Measurements from ENCODE around the gene SPEF1. TPM values are rescaled to one million over a fixed set of nuclear protein-coding genes. Genes with fewer than 3 reads are reported as not detected.

The SPEF1 gene
- total and polyA plus RNA-seq, 12 donors, result 0.07 to 0.47 (median 0.23) TPM; not detected in 4

DNA sequence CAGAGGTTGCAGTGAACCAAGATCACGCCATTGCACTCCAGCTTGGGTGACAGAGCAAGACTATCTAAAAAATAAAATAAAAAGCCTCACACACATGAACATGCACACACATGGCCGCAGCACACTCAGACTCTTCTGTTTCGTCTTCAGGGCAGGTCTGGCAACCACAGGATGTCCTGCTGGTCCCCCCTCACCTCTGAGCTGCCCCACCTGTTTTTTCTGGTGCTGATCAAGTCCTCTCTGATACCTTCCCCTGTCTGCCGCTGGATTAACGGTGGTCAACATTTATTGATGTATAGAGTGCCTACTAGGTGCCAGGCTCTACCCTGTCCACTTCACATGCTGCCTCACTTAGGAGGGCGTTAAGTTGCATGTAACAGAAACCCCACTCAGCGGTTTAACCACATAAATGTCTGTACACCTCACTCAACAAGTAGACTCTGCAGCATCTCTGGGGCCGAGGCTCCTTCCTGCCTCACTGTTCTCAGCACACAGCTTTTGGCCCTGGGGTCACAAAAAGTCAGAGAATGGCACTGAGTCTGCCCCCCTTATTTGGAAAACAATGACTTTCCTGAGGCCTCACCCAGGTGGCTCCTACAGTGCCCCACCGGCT lies 34.6 kb upstream of the SPEF1 start:
- ATAC-seq, result no peak
- Histone ChIP-seq H3K9me3 (no peaks in the 10 kb centered on the region), H3K36me3 (no peaks in the 10 kb centered on the region), H3K27me3 (no peaks in the 10 kb centered on the region), H3K4me3 (no peak overlapping the region), H3K4me1 (peaks cover 3 to 60% (median 42%) of the 10 kb centered on the region in 9 donors), H3K27ac (peak overlapping the region in 1 of 10 donors; percentile 33)
- no peak for DNase-seq
- TF ChIP-seq CTCF (IDR thresholded peaks at IDR 0.05), result no peak
- intact Hi-C loops (cut with DNase I), result loop anchor here in 1 of 10 donors (2.0 kb wide), 1 partner anchor 21 kb away; no protein-coding TSS in a partner anchor
- WGBS, 2 donors, result 79 to 80% methylated on average over 9 of the region's 9 CpGs

- no peaks in the 10 kb centered on the region for H3K9me3 ChIP-seq
- H3K27me3 ChIP-seq, result no peaks in the 10 kb centered on the region
- no peaks in the 10 kb centered on the region for H3K36me3 ChIP-seq
- TF ChIP-seq CTCF (IDR thresholded peaks at IDR 0.05), result no peak
- ATAC-seq (no peak), DNase-seq (no peak)
- peaks cover 3 to 66% (median 46%) of the 10 kb centered on the region in 9 donors for H3K4me1 ChIP-seq
- WGBS, 2 donors, result 87 to 91% methylated on average over 7 of the region's 7 CpGs
- intact Hi-C loops (cut with DNase I), result no loop called here
- peak overlapping the region in 1 of 10 donors; percentile 33 for H3K27ac ChIP-seq
- no peak overlapping the region for H3K4me3 ChIP-seq
These were observed 33.8 kb upstream of the SPEF1 start for GRCh38 chr20:3814928-3815495.

DNA sequence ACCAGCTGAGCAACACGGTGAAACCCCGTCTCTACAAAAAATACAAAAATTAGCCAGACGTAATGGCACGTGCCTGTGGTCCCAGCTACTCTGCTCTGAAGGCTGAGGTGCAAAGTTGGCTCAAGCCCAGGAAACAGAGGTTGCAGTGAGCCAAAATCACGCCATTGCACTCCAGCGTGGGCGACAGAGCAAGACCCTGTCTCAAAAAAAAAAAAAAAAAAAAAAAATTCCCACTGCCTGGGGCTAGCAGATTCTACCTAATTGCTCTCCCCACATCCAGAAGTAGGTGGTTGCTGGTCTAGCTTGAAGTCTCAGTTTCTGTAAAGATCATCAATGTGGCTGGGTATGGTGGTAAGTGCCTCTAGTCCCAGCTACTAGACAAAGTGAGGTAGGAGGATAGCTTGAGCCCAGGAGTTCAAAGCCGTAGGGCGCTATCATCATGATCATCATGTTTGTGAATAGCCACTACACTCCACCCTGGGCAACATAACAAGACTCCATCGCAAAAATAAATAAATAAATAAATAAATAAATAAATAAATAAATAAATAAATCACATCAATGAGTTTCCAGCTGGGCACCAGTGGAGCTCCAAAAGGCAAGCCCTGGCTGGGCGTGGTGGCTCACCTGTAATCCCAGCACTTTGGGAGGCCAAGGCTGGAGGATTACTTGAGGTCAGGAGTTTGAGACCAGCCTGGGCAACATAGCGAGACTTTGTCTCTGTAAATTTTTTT lies 32.8 kb upstream of the SPEF1 start:
- TF ChIP-seq CTCF (IDR thresholded peaks at IDR 0.05), result no peak
- no peak for DNase-seq
- H3K27ac ChIP-seq, result peak overlapping the region in 2 of 10 donors; percentile 93 to 95
- H3K9me3 ChIP-seq, result no peaks in the 10 kb centered on the region
- no peak for ATAC-seq
- no peak overlapping the region for H3K4me3 ChIP-seq
- 89 to 93% methylated on average over 12 of the region's 12 CpGs for WGBS, 2 donors
- H3K4me1 ChIP-seq, result peaks cover 3 to 63% (median 42%) of the 10 kb centered on the region in 9 donors
- intact Hi-C loops (cut with DNase I), result no loop called here
- H3K36me3 ChIP-seq, result no peaks in the 10 kb centered on the region
- no peaks in the 10 kb centered on the region for H3K27me3 ChIP-seq

DNA sequence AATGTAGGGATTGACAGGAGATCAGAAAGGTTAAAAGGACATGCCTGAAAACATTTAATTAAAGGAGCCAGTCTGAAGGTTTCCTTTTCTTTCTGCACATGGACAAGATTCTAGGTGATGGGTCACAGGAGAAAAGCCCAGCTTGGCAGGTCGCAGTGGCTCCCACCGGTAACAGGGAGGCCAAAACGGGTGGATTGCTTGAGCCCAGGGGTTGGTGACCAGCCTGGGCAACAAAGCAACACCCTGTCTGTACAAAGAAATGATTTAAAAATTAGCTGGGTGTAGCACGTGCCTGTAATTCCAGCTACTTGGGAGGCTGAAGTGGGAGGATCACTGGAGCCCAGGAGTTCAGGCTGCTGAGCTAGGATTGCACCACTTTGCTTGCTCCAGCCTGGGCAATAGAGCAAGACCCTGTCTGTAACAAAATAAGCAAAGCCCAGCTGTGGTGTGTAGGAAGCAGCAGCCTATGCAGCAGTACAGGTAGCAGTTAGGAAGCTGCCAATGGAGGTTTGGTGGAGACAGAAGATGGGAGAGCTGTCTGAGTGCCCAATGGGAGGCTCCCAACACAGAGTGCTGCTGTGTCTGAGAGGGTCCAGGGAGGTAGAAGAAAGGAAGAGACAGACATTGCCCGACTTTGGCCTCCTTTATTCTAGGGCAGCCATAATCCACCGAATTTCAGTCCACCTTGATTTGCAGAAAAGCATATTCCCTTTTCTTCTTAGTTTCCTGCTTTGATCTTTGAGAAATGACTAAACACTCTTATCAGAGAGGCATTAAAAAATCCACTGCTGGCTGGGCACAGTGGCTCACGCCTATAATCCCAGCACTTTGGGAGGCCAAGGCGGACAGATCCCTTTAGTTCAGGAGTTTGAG lies 32.0 kb upstream of the SPEF1 start:
- Histone ChIP-seq H3K4me1 (peaks cover 6 to 63% (median 38%) of the 10 kb centered on the region in 9 donors), H3K27me3 (no peaks in the 10 kb centered on the region), H3K4me3 (no peak overlapping the region), H3K36me3 (no peaks in the 10 kb centered on the region), H3K27ac (peak overlapping the region in 7 of 10 donors; percentile 80 to 96 (median 93)), H3K9me3 (no peaks in the 10 kb centered on the region)
- DNase-seq, result no peak
- TF ChIP-seq CTCF (IDR thresholded peaks at IDR 0.05), result no peak
- ATAC-seq, result no peak
- 74 to 83% methylated on average over 8 of the region's 8 CpGs for WGBS, 2 donors
- intact Hi-C loops (cut with DNase I), result no loop called here

All from heart right ventricle (tissue), 16 donors.